Neural cell (in vitro differentiated cells): Measurements from ENCODE around the gene NUP210L. TPM values are rescaled to one million over a fixed set of nuclear protein-coding genes. Genes with fewer than 3 reads are reported as not detected.
A peak's percentile ranks its signal among the peaks of the same experiment; 100 is the strongest.

Experiments
- H2AFZ ChIP-seq: fragments of 200-600, 300-800 bp; sonication (generic), shearing (Covaris generic); 2 replicates; pipeline ENCODE4 v1.6.0; 2014; ENCODE audit warnings: low read depth, mild to moderate bottlenecking, antibody characterized with exemption, low read length, moderate library complexity
- H3F3A ChIP-seq: fragments of 200-600 bp; shearing (Covaris generic); 2 replicates; pipeline ENCODE4 v1.6.1; 2016; ENCODE audit warnings: mild to moderate bottlenecking, moderate library complexity, mixed read lengths, antibody characterized with exemption, low read length; ENCODE audit not compliant: insufficient read depth, poor library complexity, severe bottlenecking
- H3K27ac ChIP-seq: fragments of 200-600, 300-800 bp; sonication (generic), shearing (Covaris generic); 2 replicates; pipeline ENCODE4 v1.5.1; 2014; ENCODE audit warnings: mild to moderate bottlenecking, low read length, moderate library complexity
- H3K27me3 ChIP-seq: fragments of 300-800, 200-600 bp; sonication (generic), shearing (Covaris generic); 2 replicates; pipeline ENCODE4 v1.6.0; 2014; ENCODE audit warnings: mild to moderate bottlenecking, low read depth, low read length, moderate library complexity; ENCODE audit not compliant: insufficient read depth
- H3K36me3 ChIP-seq: fragments of 300-800, 200-600 bp; sonication (generic), shearing (Covaris generic); 2 replicates; pipeline ENCODE4 v1.5.1; 2014; ENCODE audit warnings: mild to moderate bottlenecking, antibody characterized with exemption, low read length, moderate library complexity; ENCODE audit not compliant: insufficient read depth
- H3K4me2 ChIP-seq: fragments of 300-800, 200-600 bp; sonication (generic), shearing (Covaris generic); 2 replicates; pipeline ENCODE4 v1.6.0; 2014; ENCODE audit warnings: mild to moderate bottlenecking, low read length
- H3K4me3 ChIP-seq: fragments of 300-800, 200-600 bp; sonication (generic), shearing (Covaris generic); 2 replicates; pipeline ENCODE4 v1.5.1; 2014; ENCODE audit warnings: mild to moderate bottlenecking, low read length, moderate library complexity
- H3K79me2 ChIP-seq: fragments of 200-600 bp; shearing (Covaris generic); replicated peaks from 2 replicates; pipeline ENCODE4 v1.6.0; 2014; ENCODE audit warnings: mild to moderate bottlenecking, low read length, moderate library complexity; ENCODE audit not compliant: insufficient read depth
- H3K9ac ChIP-seq: fragments of 300-800, 200-600 bp; sonication (generic), shearing (Covaris generic); 2 replicates; pipeline ENCODE4 v1.6.1; 2016; ENCODE audit warnings: mild to moderate bottlenecking, low read length, mixed read lengths
- H3K9me2 ChIP-seq: fragments of 200-600 bp; shearing (Covaris generic); 2 replicates; pipeline ENCODE4 v1.6.1; 2016; ENCODE audit warnings: mild to moderate bottlenecking, low read length, mixed read lengths; ENCODE audit not compliant: insufficient read depth
- H3K9me3 ChIP-seq: fragments of 200-600, 300-800 bp; sonication (generic), shearing (Covaris generic); 2 replicates; pipeline ENCODE4 v1.6.1; 2016; ENCODE audit warnings: mild to moderate bottlenecking, mixed run types, low read length, moderate library complexity, mixed read lengths
- H4K20me1 ChIP-seq: fragments of 200-600 bp; shearing (Covaris generic); 2 replicates; pipeline ENCODE4 v1.6.1; 2016; ENCODE audit warnings: mild to moderate bottlenecking, mixed run types; ENCODE audit not compliant: insufficient read depth
- CTCF ChIP-seq: fragments of 450-650 bp; IDR thresholded peaks from 2 replicates; pipeline ENCODE4 v1.5.1; 2014; ENCODE audit warnings: antibody characterized with exemption, mild to moderate bottlenecking, moderate library complexity; ENCODE audit not compliant: poor library complexity, severe bottlenecking
- EP300 ChIP-seq: fragments of 450-650 bp; conservative IDR thresholded peaks from 2 replicates; pipeline ENCODE4 v1.6.1; 2014; ENCODE audit warnings: antibody characterized with exemption, mild to moderate bottlenecking, moderate library complexity; ENCODE audit not compliant: poor library complexity, severe bottlenecking
- EZH2 ChIP-seq: fragments of 200-600, 300-800 bp; shearing (Covaris generic), sonication (generic); IDR thresholded peaks from 2 replicates; pipeline ENCODE4 v1.6.1; 2014; ENCODE audit warnings: antibody characterized with exemption, low read length, borderline replicate concordance, mild to moderate bottlenecking; ENCODE audit not compliant: insufficient read depth, poor library complexity, severe bottlenecking
- MXI1 ChIP-seq: fragments of 450-650 bp; conservative IDR thresholded peaks from 2 replicates; pipeline ENCODE4 v1.6.1; 2014; ENCODE audit warnings: antibody characterized with exemption, mild to moderate bottlenecking; ENCODE audit not compliant: poor library complexity, severe bottlenecking
- RAD21 ChIP-seq: fragments of 450-650 bp; conservative IDR thresholded peaks from 2 replicates; pipeline ENCODE4 v1.6.1; 2014; ENCODE audit warnings: antibody characterized with exemption, mild to moderate bottlenecking, moderate library complexity
- TAF1 ChIP-seq: IDR thresholded peaks from 2 replicates; pipeline ENCODE4 v1.6.1; 2012; ENCODE audit warnings: low read depth
- polyA plus RNA-seq: library from polyadenylated mRNA; depleted of rRNA; stranded (reverse); fragments of >200 nt; gene quantifications from 2 replicates; pipeline ENCODE4 v1.2.3, GENCODE V29; 2014
- TF ChIP-seq, protein P1 (sequence below): IDR thresholded peaks from 2 replicates; pipeline ENCODE4 v1.6.1; 2012; ENCODE audit warnings: borderline replicate concordance

The NUP210L gene
- polyA plus RNA-seq, 1 donor from 2014 or later: 0.09 TPM

- H3K9me2 ChIP-seq: no peaks in the 10 kb centered on the region
- H3F3A ChIP-seq: peaks cover 4% of the 10 kb centered on the region
- peak overlapping the region; percentile 74 for H3K27ac ChIP-seq
- H3K4me2 ChIP-seq: no peak overlapping the region
- H3K4me3 ChIP-seq: peak overlapping the region; percentile 91
- H3K9ac ChIP-seq: peak overlapping the region; percentile 62
- peaks cover 8% of the 10 kb centered on the region for H3K79me2 ChIP-seq
- H3K27me3 ChIP-seq: no peaks in the 10 kb centered on the region
- no peak for TF ChIP-seq CTCF
- TF ChIP-seq EZH2: no peak
- no peak for TF ChIP-seq EP300
- no peak for TF ChIP-seq TAF1
- no peak for TF ChIP-seq MXI1
- no peak for TF ChIP-seq RAD21
- TF ChIP-seq, protein P1, sequence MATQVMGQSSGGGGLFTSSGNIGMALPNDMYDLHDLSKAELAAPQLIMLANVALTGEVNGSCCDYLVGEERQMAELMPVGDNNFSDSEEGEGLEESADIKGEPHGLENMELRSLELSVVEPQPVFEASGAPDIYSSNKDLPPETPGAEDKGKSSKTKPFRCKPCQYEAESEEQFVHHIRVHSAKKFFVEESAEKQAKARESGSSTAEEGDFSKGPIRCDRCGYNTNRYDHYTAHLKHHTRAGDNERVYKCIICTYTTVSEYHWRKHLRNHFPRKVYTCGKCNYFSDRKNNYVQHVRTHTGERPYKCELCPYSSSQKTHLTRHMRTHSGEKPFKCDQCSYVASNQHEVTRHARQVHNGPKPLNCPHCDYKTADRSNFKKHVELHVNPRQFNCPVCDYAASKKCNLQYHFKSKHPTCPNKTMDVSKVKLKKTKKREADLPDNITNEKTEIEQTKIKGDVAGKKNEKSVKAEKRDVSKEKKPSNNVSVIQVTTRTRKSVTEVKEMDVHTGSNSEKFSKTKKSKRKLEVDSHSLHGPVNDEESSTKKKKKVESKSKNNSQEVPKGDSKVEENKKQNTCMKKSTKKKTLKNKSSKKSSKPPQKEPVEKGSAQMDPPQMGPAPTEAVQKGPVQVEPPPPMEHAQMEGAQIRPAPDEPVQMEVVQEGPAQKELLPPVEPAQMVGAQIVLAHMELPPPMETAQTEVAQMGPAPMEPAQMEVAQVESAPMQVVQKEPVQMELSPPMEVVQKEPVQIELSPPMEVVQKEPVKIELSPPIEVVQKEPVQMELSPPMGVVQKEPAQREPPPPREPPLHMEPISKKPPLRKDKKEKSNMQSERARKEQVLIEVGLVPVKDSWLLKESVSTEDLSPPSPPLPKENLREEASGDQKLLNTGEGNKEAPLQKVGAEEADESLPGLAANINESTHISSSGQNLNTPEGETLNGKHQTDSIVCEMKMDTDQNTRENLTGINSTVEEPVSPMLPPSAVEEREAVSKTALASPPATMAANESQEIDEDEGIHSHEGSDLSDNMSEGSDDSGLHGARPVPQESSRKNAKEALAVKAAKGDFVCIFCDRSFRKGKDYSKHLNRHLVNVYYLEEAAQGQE: no peak
- no peak overlapping the region for H2AFZ ChIP-seq
- H3K36me3 ChIP-seq: no peaks in the 10 kb centered on the region
- no peaks in the 10 kb centered on the region for H4K20me1 ChIP-seq
- no peaks in the 10 kb centered on the region for H3K9me3 ChIP-seq
Observed at GRCh38 chr1:153968408-153968807, 186.5 kb downstream of the NUP210L start.

- Histone ChIP-seq H3K36me3 (no peaks in the 10 kb centered on the region), H3K4me3 (peak overlapping the region; percentile 91), H4K20me1 (no peaks in the 10 kb centered on the region), H3K27ac (peak overlapping the region; percentile 74), H3K27me3 (no peaks in the 10 kb centered on the region), H3K79me2 (peaks cover 10% of the 10 kb centered on the region), H3K4me2 (peak overlapping the region; percentile 26), H3F3A (peaks cover 4% of the 10 kb centered on the region), H3K9ac (peak overlapping the region; percentile 62), H2AFZ (peak overlapping the region; percentile 43), H3K9me2 (no peaks in the 10 kb centered on the region), H3K9me3 (no peaks in the 10 kb centered on the region)
- no peak for TF ChIP-seq EZH2
- TF ChIP-seq TAF1: peak; percentile 13
Observed at GRCh38 chr1:153968000-153968363, 186.9 kb downstream of the NUP210L start.
